ENCODE results near the gene AUNIP. TPM values are rescaled to one million over a fixed set of nuclear protein-coding genes. Genes with fewer than 3 reads are reported as not detected.

The AUNIP gene
- total and polyA plus RNA-seq, 2 donors (not counting 3 experiments of a cell fraction or from before 2014, with no cell fraction given) = 1.8 to 4.5 TPM

DNA sequence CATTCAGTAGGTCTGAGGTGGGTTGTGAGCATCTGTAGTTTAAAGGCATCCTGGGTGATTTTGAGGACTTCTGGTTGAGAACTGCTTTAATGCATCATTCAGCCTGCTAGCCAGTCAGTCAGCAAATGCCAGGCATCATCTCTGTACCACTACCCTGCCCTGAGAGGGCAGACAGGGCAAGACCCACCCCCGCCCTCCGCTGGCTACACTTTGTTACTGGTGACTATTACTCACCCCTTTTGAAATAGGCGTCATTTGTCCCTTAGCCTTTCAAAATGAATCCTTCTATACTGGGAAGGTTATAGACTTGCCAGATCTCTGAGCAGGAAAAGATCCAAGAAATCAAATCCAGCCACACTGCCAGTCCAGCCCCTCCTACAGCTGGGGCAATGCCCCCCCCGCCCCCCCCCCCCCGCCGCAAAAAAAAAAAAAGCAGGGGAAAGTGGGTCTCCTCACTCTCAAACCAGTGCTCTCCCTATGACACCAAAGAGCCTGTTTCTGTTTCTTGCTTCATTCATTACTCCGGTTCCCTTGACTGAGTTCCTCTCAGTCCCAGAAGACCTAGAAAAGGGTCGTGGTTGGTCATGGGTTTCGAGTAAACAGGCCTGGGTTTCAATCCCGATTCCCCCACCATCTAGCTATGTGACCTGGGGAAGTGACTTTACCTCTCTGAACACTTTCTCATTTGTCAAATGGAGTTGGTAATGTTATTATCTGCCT, 54.9 kb downstream of the AUNIP start:
- Histone ChIP-seq H3K4me1 (ENCODE audit: control insufficient read depth, extremely low read depth, insufficient read depth, low read length) (peaks cover 41% of the 10 kb centered on the region), H3K9ac (replicated peaks; ENCODE audit: extremely low read depth, insufficient read depth, low read length) (no peak overlapping the region), H3K27ac (ENCODE audit: insufficient read depth, low read depth, low read length) (peak overlapping the region; percentile 31), H2AFZ (ENCODE audit: low read depth, low read length) (no peak overlapping the region), H3K4me3 (replicated peaks in 1 of 3; ENCODE audit: insufficient read depth in 1 of 3, low read depth in 1 of 3, low read length in 3 of 3) (no peak overlapping the region), H3K9me1 (replicated peaks; ENCODE audit: control insufficient read depth, extremely low read depth, insufficient read depth, low read length) (no peaks in the 10 kb centered on the region), H3K27me3 (ENCODE audit: control insufficient read depth in 2 of 2, insufficient read depth in 2 of 2, low read length in 2 of 2) (no peaks in the 10 kb centered on the region), H4K20me1 (replicated peaks; ENCODE audit: control insufficient read depth, extremely low read depth, insufficient read depth, low read length) (no peaks in the 10 kb centered on the region), H3K36me3 (ENCODE audit: control insufficient read depth in 2 of 2, extremely low read depth in 1 of 2, insufficient read depth in 2 of 2, low read length in 2 of 2) (peaks cover 6 to 19% of the 10 kb centered on the region in 2 experiments), H3K4me2 (ENCODE audit: insufficient read depth, low read length) (peak overlapping the region; percentile 19), H3K9me3 (replicated peaks; ENCODE audit: control insufficient read depth, insufficient read depth, low read length) (no peaks in the 10 kb centered on the region), H3K79me2 (ENCODE audit: control insufficient read depth, insufficient read depth, low read length) (peaks cover 20% of the 10 kb centered on the region)
- dilution Hi-C loops (cut with MboI; ENCODE audit: extremely low pct_ligation_motif_present, low sequenced_read_pairs) (no loop called here), intact Hi-C loops (cut with micrococcal nuclease) (loop anchor here (10.0 kb wide), 2 partner anchors 370 to 570 kb away; partner anchors contain the start of genes MACO1 and SYF2)
- POLR2A ChIA-PET = interaction anchor here (0.7 kb wide), 1 partner anchor 24 kb away, joined by 3 read pairs; no protein-coding TSS in a partner anchor
- no TSS peak for BruUV-seq (replicated peaks)
- CTCF ChIA-PET = interaction anchor here (1.0 kb wide), 1 partner anchor 9 kb away, joined by 3 read pairs; no protein-coding TSS in a partner anchor
- no peak for TF ChIP-seq GATA2 (IDR thresholded peaks at IDR 0.05; ENCODE audit: insufficient read depth, insufficient read length, low read depth, low read length)
- TF ChIP-seq MYC (IDR thresholded peaks at IDR 0.05; ENCODE audit: low read depth, low read length) = no peak
- no peak for TF ChIP-seq POLR2A (IDR thresholded peaks at IDR 0.05; ENCODE audit: low read depth, low read length)
- no peak for TF ChIP-seq JUN (IDR thresholded peaks at IDR 0.05; ENCODE audit: borderline replicate concordance, insufficient read depth, insufficient read length, low read depth)
- TF ChIP-seq CTCF (IDR thresholded peaks at IDR 0.05; ENCODE audit: extremely low read depth in 1 of 2, insufficient read depth in 1 of 2, low read depth in 1 of 2, low read length in 2 of 2) = no peak
- TF ChIP-seq, protein P1, sequence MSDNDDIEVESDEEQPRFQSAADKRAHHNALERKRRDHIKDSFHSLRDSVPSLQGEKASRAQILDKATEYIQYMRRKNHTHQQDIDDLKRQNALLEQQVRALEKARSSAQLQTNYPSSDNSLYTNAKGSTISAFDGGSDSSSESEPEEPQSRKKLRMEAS (IDR thresholded peaks at IDR 0.05; ENCODE audit: insufficient read depth, insufficient read length) = no peak
- TF ChIP-seq FOS (IDR thresholded peaks at IDR 0.05; ENCODE audit: borderline replicate concordance, insufficient read depth, low read length) = no peak
- peak; percentile 71 for FAIRE-seq
- peak; percentile 34 for DNase-seq (ENCODE audit: low read depth, low spot score)
